ENCODE data around the gene ADAMTS4. TPM values are rescaled to one million over a fixed set of nuclear protein-coding genes. Genes with fewer than 3 reads are reported as not detected.

The ADAMTS4 gene
- total and polyA plus RNA-seq, 9 of the 15 experiments (the other 6 are each of a cell fraction or from before 2014, with no cell fraction given) = 0.07 to 3.7 (median 0.41) TPM

DNA sequence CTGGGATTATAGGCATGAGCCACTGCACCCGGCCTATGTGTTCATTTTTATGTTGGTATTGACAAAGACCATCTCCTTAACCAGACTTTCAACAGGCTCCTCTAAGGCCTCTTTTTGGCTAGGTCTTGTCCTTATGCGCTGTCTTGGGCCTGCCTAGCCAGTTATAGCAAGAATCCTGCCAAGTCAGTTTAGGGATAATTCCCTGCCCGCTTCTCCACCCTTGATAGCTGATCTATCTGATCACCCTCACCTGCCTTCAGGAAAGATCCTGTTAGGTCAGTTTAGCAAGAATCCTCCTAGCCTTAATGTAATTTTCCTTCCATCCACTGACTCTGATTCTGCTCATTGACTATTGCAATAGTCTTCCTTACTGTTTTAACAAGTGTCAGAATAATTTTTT lies 19.2 kb downstream of the ADAMTS4 start (continued):
- TF ChIP-seq, protein P1, sequence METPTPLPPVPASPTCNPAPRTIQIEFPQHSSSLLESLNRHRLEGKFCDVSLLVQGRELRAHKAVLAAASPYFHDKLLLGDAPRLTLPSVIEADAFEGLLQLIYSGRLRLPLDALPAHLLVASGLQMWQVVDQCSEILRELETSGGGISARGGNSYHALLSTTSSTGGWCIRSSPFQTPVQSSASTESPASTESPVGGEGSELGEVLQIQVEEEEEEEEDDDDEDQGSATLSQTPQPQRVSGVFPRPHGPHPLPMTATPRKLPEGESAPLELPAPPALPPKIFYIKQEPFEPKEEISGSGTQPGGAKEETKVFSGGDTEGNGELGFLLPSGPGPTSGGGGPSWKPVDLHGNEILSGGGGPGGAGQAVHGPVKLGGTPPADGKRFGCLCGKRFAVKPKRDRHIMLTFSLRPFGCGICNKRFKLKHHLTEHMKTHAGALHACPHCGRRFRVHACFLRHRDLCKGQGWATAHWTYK (CRISPR knock-in tag; IDR thresholded peaks at IDR 0.05) = no peak

DNA sequence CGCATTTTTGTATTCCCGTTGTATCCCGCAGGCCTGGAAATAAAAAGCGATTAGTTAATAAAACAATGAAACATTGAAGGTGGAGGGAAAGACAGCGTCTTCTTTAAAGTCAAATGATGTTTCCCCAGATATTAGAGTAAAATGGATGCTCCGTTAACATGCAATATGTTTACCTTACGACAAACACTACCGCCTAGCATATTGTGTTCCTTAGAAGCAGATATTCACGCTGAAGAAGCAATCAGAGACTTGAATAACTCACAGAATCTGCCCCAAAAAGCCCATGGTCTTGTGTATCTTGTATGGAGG lies 21.0 kb downstream of the ADAMTS4 start:
- BruUV-seq (replicated peaks) = no TSS peak
- Histone ChIP-seq H3K4me3 (peak overlapping the region; percentile 90), H2AFZ (ENCODE audit: low read depth, low read length) (peak overlapping the region; percentile 98), H3K9me1 (ENCODE audit: control insufficient read depth, insufficient read depth, low read length) (no peaks in the 10 kb centered on the region), H3K4me1 (replicated peaks in 1 of 2; ENCODE audit: control insufficient read depth in 2 of 2, insufficient read depth in 2 of 2, low read length in 2 of 2) (peaks cover 27 to 42% of the 10 kb centered on the region in 2 experiments; a peak in 4 of 5 replicates), H3K9me3 (replicated peaks; ENCODE audit: control insufficient read depth, insufficient read depth, low read depth, low read length) (no peaks in the 10 kb centered on the region), H3K4me2 (ENCODE audit: insufficient read depth, low read length) (peak overlapping the region; percentile 99), H3K27ac (ENCODE audit: extremely low read depth, low read depth, low read length) (peak overlapping the region; percentile 96), H3K9ac (ENCODE audit: insufficient read depth in 1 of 2, low read depth in 2 of 2, low read length in 2 of 2) (peak overlapping the region; percentile 87 to 96; a peak in 3 of 4 replicates), H4K20me1 (replicated peaks; ENCODE audit: control insufficient read depth, insufficient read depth, low read length) (no peaks in the 10 kb centered on the region), H3K79me2 (ENCODE audit: control insufficient read depth, insufficient read depth, low read length) (peaks cover 26% of the 10 kb centered on the region), H3K27me3 (ENCODE audit: control insufficient read depth in 2 of 2, insufficient read depth in 2 of 2, low read length in 2 of 2) (no peaks in the 10 kb centered on the region), H3K36me3 (ENCODE audit: control insufficient read depth, insufficient read depth, low read length) (peaks cover 34% of the 10 kb centered on the region)
- DNase-seq (ENCODE audit: extremely low read depth in 1 of 4, low spot score in 3 of 4) (no peak), FAIRE-seq (no peak), ATAC-seq (peak; percentile 1; the same call in 2 of the 3 replicates)
- CTCF ChIA-PET (ENCODE audit: low intra/inter-chr PET ratio) = interaction anchor here (0.7 to 1.7 kb wide), 3 partner anchors 106 to 203 kb away, joined by 3 to 4 read pairs (median 3); no protein-coding TSS in a partner anchor
- POLR2A ChIA-PET = interaction anchor here (0.7 to 2.3 kb wide), 6 partner anchors 8 to 68 kb away, joined by 3 to 33 read pairs (median 3); partner anchors contain the start of gene PPOX
- intact Hi-C loops (cut with micrococcal nuclease) = loop anchor here (1.0 to 10.0 kb wide), 6 partner anchors 12 to 343 kb away; partner anchors contain the start of genes PPOX and USP21
- 15% methylated on average over 9 of the region's 9 CpGs for WGBS (ENCODE audit: insufficient coverage, low coverage, missing lambda C conversion rate)
- in situ Hi-C loops (cut with MboI) = no loop called here
- TF ChIP-seq CBFA2T2 (conservative IDR thresholded peaks at IDR 0.05) (no peak), YY1 (IDR thresholded peaks at IDR 0.05; ENCODE audit: borderline replicate concordance in 1 of 3, control insufficient read depth in 1 of 3, extremely low read depth in 1 of 3, insufficient read depth in 3 of 3, insufficient read length in 1 of 3, insufficient replicate concordance in 2 of 3, low read depth in 1 of 3, low read length in 2 of 3) (no peak), TCFL5 (CRISPR knock-in tag; conservative IDR thresholded peaks at IDR 0.05) (no peak), BCOR (IDR thresholded peaks at IDR 0.05) (no peak), STAT5A (IDR thresholded peaks at IDR 0.05; ENCODE audit: borderline replicate concordance, low read length) (no peak)
- TF ChIP-seq, protein P2, sequence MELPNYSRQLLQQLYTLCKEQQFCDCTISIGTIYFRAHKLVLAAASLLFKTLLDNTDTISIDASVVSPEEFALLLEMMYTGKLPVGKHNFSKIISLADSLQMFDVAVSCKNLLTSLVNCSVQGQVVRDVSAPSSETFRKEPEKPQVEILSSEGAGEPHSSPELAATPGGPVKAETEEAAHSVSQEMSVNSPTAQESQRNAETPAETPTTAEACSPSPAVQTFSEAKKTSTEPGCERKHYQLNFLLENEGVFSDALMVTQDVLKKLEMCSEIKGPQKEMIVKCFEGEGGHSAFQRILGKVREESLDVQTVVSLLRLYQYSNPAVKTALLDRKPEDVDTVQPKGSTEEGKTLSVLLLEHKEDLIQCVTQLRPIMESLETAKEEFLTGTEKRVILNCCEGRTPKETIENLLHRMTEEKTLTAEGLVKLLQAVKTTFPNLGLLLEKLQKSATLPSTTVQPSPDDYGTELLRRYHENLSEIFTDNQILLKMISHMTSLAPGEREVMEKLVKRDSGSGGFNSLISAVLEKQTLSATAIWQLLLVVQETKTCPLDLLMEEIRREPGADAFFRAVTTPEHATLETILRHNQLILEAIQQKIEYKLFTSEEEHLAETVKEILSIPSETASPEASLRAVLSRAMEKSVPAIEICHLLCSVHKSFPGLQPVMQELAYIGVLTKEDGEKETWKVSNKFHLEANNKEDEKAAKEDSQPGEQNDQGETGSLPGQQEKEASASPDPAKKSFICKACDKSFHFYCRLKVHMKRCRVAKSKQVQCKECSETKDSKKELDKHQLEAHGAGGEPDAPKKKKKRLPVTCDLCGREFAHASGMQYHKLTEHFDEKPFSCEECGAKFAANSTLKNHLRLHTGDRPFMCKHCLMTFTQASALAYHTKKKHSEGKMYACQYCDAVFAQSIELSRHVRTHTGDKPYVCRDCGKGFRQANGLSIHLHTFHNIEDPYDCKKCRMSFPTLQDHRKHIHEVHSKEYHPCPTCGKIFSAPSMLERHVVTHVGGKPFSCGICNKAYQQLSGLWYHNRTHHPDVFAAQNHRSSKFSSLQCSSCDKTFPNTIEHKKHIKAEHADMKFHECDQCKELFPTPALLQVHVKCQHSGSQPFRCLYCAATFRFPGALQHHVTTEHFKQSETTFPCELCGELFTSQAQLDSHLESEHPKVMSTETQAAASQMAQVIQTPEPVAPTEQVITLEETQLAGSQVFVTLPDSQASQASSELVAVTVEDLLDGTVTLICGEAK (IDR thresholded peaks at IDR 0.05) = 0 out of 2 replicates have a peak, but pooled peaks have one; percentile 21
- TF ChIP-seq, protein P2 (CRISPR knock-in tag; IDR thresholded peaks at IDR 0.05) = no peak
